Measurements from ENCODE around the gene SMARCE1. TPM values are rescaled to one million over a fixed set of nuclear protein-coding genes. Genes with fewer than 3 reads are reported as not detected.

Gene SMARCE1
- total and polyA plus RNA-seq, 8 donors = 83.9 to 262 (median 227) TPM

GRCh38 chr17:40633871-40634270 lies 13.7 kb downstream of the SMARCE1 start:
- peaks cover 0 to 9% of the 10 kb centered on the region in 2 donors for H3K4me1 ChIP-seq
- no peaks in the 10 kb centered on the region for H3K9me3 ChIP-seq
- H3K36me3 ChIP-seq = peaks cover 4 to 93% of the 10 kb centered on the region in 2 donors
- intact Hi-C loops (cut with DNase I) = no loop called here
- ATAC-seq (no peak), DNase-seq (no peak)
- H3K27ac ChIP-seq = no peak overlapping the region
- no peak for TF ChIP-seq CTCF (IDR thresholded peaks at IDR 0.05)
- no peaks in the 10 kb centered on the region for H3K27me3 ChIP-seq
- H3K4me3 ChIP-seq = no peak overlapping the region

GRCh38 chr17:40632216-40632615 lies 15.4 kb downstream of the SMARCE1 start:
- no peak for ATAC-seq

GRCh38 chr17:40629842-40630241 lies 17.8 kb downstream of the SMARCE1 start:
- Histone ChIP-seq H3K4me3 (no peak overlapping the region), H3K36me3 (peaks cover 0 to 81% of the 10 kb centered on the region in 2 donors), H3K27me3 (no peaks in the 10 kb centered on the region), H3K9me3 (no peaks in the 10 kb centered on the region), H3K4me1 (no peaks in the 10 kb centered on the region), H3K27ac (no peak overlapping the region)
- DNase-seq (no peak), ATAC-seq (no peak)
- intact Hi-C loops (cut with DNase I) = no loop called here
- TF ChIP-seq CTCF (IDR thresholded peaks at IDR 0.05) = no peak

More at GRCh38 chr17:40632216-40632615, 15.4 kb downstream of the SMARCE1 start:
- H3K27ac ChIP-seq = no peak overlapping the region
- no peak for TF ChIP-seq CTCF (IDR thresholded peaks at IDR 0.05)
- DNase-seq = no peak
- H3K36me3 ChIP-seq = peaks cover 4 to 100% of the 10 kb centered on the region in 2 donors
- intact Hi-C loops (cut with DNase I) = no loop called here
- H3K27me3 ChIP-seq = no peaks in the 10 kb centered on the region
- H3K4me3 ChIP-seq = no peak overlapping the region
- no peaks in the 10 kb centered on the region for H3K4me1 ChIP-seq
- H3K9me3 ChIP-seq = no peaks in the 10 kb centered on the region

GRCh38 chr17:40625311-40625710 lies 22.3 kb downstream of the SMARCE1 start:
- no peak for ATAC-seq

More at GRCh38 chr17:40625311-40625710, 22.3 kb downstream of the SMARCE1 start:
- Histone ChIP-seq H3K4me3 (no peak overlapping the region), H3K36me3 (peaks cover 0 to 36% of the 10 kb centered on the region in 2 donors), H3K9me3 (no peaks in the 10 kb centered on the region), H3K27me3 (no peaks in the 10 kb centered on the region), H3K27ac (no peak overlapping the region), H3K4me1 (peaks cover 0 to 2% of the 10 kb centered on the region in 2 donors)
- no peak for DNase-seq
- intact Hi-C loops (cut with DNase I) = no loop called here
- no peak for TF ChIP-seq CTCF (IDR thresholded peaks at IDR 0.05)
